HG02678 (cell line): Measurements from ENCODE around the gene JMJD8.

Experiments used
- ATAC-seq: cut with Tn5 transposase; IDR thresholded peaks from one replicate; pipeline ENCODE4 v1.9.1; 2021; ENCODE audit warnings: mild to moderate bottlenecking, moderate library complexity; ENCODE audit not compliant: unreplicated experiment

Gene JMJD8

DNA sequence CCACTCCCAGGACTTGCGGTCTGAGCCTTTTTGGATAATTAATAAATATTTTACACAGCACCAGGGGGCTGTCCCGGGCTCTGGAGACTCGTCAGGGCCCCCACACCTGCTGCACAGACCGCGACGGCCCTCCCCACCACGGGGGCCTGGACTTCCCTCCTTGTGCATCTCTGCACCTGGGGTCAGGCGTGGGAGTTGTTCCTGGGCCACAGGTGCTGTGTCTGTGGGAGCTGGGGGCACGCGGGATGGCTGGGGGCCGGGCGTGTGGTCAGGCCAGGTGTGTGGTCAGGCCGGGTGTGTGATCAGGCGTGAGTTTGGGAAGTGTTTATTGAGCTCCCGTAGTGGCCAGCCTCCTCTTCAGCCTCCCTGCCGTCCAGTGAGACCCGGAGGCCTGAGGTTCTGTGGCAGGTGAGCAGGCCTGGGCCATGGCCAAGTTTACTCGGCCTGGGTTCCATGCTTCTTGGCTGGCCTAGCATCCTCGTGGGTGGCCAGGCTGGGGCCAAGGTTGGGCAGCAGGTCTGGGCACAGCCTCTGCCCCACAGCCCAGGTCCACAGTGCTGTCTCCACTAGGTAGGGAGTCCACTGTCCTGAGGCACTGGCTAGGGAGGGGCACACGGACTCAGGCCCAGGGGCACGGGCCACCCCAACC lies 5.8 kb downstream of the JMJD8 start:
- no peak for ATAC-seq

DNA sequence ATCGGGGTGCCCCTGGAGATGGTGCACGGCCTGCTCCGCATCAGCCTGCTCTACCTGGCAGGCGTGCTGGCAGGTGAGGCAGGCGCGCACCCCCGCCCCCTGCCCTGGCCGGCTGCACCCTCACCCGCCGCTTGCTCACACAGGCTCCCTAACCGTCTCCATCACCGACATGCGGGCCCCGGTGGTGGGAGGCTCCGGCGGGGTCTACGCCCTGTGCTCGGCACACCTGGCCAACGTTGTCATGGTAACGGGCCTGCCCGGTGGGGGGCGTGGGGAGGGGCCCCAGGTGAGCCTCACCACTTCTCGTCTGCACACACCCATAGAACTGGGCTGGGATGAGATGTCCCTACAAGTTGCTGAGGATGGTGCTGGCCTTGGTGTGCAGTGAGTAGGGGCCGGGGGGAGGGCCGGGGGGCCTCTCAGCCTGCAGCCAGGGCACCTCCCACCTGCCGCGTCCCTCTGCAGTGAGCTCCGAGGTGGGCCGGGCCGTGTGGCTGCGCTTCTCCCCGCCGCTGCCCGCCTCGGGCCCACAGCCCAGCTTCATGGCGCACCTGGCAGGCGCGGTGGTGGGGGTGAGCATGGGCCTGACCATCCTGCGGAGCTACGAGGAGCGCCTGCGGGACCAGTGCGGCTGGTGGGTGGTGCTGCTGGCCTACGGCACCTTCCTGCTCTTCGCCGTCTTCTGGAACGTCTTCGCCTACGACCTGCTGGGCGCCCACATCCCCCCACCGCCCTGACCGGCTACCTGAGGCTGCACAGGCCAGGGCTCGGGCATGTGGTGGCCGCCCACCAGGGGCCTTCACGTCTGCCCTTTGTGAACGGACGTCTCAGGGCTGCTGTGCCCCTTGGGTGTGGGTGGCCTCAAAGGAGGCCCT lies 6.6 kb downstream of the JMJD8 start:
- no peak for ATAC-seq

DNA sequence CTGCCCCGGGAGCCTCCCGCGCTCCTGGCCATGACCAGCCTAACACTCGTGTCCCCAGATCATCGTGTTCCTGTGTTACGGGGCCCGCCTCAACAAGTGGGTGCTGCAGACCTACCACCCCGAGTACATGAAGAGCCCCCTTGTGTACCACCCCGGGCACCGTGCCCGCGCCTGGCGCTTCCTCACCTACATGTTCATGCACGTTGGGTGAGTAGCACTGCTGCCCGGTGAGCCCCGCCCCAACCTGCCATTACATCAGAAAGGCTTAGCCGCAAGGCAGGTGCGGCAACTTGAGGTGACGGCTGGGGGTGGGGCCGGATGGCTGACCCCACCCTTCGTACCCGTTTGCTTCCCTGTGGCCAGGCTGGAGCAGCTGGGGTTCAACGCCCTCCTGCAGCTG lies 7.2 kb downstream of the JMJD8 start:
- no peak for ATAC-seq

DNA sequence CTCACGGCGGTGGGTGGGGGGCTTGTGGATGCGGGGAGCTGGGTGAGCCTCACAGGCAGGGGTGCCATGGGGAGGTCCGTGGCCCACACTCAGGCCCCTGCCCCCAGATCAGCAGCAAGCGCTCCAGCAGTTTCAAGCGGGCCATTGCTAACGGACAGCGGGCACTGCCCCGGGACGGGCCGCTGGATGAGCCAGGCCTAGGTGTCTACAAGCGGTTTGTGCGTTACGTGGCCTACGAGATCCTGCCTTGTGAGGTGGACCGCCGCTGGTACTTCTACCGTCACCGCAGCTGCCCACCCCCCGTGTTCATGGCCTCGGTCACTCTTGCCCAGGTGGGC lies 7.6 kb downstream of the JMJD8 start:
- no peak for ATAC-seq

DNA sequence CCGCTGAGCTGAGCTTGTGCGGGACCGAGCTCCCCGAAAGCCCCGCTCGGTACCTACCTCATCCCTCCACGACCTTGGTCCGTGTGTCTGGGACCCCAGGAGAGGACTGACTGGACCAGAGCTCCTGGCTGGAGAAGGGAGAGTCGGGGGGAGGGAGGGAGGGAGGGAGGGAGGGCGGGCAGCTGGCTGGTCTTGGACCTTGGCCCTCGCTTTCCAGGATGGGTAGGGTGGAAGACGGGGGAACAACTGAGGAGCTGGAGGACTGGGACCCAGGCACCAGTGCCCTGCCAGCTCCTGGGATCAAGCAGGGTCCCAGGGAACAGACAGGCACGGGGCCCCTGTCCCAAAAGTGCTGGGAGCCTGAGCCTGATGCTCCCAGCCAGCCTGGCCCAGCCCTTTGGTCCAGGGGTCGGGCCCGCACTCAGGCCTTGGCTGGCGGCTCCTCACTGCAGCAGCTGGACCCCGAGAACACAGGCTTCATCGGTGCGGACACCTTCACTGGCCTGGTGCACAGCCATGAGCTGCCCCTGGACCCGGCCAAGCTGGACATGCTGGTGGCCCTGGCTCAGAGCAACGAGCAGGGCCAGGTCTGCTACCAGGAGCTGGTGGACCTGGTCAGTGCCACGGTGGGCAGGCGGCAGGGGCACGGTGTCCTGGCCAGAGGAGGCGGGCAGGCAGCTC lies 8.1 kb downstream of the JMJD8 start:
- no peak for ATAC-seq

DNA sequence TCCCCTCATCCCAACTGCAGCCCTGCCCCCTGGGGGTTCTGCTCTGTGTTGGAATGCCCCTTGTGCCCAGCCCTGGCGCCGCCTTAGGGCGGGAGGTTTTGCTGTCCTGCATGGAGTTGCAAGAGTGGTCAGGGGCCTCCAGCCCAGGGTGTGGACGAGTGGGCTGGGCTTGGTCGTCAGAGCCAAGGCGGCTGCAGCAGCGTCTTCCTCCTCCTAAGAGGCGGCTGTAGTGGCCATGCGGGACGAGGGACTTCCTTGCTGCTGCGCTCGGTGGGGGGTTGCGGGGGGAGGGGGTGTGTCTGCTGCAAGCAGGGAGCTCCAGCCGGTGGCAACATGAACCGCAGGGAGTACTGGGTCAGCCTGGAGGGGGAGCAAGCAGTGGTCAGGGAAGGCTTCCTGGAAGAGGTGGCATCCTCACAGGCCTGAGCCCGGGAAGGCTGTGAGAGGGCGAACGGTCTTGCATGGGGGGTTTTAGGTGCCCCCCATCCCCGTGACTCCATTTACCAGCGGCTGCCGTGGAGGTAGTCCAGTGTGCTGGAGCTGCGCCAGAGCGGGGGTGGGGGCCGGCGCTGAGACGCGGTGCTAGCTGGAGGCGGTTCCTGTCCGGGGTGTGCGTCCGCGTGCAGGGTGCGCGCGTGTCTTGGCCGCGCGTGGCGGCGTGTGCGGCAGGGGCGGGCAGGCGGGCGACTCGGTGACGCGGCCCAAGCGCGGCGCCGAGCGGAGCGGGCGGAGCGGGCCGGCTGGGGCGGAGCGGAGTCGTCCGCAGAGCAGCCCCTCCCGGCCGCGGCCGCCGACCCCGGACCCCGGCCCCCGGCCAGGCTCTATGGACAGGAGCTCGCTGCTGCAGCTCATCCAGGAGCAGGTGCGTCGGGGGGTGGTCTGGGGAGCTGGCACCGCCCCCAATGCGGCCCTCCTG lies 8.9 kb downstream of the JMJD8 start, which contains the start of gene RHBDL1:
Gene RHBDL1, plus strand, starts transcription at position 704 of the 916 bp plus-strand sequence. Its CDS starts 120 bp downstream, at position 824.
- ATAC-seq: no peak

DNA sequence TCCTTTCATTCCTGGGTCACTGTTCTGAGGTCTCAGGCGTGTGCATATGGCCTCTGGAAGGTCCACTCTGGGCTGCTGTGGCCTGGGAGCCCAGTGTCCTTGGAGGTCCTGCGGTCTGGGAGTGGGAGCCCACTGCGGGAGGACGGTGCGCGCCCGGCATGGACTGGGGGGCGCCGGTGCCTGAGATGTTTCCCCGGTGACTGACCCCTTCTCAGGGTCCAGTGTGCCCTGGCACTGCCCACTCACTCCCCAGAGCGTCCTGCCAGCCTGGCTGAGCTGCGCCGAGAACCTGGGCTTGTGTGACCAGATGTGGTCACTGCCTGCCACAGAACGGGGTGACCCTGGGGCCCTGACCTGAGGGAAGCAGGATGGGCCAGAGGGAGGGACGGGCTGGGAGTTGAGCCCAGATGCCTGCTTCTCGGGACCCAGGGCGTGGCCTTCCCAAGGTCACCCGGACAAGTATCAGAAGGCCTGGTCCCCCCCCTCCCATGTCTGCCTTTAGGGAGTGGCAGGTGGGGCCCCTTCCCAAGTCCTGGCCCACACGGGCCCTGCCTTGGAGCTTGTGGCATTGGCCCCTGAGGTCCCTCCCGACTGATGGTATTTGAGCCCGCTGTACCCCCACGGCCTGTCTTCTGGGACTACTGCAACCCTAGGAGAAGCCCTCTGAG lies 9.8 kb downstream of the JMJD8 start:
- ATAC-seq: no peak

DNA sequence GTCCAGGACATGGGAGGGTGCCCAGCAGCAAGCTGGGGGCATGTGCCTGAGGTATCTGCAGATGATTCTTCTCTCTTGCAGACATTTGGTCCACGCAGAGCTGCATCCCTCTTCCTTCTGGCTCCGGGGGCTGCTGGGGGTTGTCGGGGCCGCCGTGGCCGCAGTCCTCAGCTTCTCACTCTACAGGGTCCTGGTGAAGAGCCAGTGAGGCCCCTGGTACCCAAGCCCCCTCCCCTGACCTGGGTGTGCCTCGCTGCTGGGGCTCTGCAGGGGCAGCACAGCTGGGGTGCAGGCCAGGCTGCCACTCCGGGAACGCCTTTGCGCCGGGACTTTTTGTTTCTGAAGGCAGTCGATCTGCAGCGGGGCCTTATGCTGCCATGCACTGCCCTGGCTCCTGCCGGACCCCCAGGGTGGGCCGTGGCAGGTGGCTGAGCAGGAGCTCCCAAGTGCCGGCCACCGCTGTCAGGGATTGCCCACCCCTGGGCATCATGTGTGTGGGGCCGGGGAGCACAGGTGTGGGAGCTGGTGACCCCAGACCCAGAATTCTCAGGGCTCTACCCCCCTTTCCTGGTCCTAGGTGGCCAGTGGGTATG lies 10.6 kb downstream of the JMJD8 start:
- no peak for ATAC-seq

DNA sequence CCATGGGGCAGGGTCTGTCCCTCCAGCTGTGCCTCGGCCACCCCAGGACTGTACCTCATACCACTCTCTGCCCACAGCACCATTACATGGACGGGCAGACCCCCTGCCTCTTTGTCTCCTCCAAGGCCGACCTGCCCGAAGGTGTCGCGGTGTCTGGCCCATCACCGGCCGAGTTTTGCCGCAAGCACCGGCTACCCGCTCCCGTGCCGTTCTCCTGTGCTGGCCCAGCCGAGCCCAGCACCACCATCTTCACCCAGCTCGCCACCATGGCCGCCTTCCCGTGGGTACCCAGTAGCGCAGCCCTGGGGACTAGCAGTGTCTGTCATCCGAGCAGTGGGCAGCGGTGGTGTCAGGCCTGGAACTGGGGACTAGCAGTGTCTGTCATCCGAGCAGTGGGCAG lies 11.3 kb downstream of the JMJD8 start:
- no peak for ATAC-seq

DNA sequence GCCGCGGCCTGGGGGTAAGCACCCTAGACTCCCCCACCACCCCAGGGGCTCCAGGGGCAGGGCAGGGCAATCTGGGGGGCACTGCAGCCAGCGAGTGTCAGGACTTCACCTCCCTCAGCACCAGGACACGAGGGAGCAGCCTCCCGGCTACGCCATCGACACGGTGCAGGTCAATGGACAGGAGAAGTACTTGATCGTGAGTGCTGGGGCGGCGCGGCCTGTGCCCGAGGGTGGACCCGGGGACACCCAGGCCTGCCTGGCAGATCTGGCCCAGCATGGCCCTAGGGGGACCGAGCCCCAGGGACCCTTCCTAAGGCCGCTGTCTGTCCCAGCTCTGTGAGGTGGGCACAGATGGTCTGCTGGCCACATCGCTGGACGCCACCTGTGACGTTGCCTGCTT lies 11.8 kb downstream of the JMJD8 start:
- no peak for ATAC-seq

DNA sequence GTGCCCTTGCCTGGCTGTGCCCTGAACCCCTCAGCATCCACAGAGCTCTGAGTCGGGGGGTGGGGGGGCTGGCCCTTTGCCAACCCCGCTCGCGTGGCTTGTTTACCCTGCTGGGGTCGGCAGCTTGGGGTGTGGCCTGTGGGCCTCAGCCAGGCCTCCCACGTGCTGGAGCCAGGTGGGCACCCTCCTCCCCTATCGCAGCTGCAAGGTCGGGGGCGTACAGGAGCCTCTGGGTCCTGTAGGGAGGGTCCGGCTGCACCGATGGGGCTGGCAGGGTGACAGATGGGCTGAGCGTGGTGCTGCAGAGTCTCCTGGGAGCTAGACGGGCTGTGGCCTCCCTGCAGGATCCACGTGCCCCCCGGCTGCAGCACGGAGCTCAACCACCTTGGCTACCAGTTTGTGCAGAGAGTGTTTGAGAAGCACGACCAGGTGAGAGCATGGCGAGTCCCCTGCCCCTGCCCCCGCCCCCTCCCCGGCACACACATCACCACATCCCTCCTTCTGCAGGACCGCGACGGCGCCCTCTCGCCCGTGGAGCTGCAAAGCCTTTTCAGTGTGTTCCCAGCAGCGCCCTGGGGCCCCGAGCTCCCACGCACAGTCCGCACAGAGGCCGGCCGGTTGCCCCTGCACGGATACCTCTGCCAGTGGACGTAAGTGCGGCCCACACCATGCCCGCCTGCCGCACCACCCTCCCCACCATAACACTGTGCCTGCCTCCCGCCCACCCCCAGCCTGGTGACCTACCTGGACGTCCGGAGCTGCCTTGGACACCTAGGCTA lies 12.6 kb downstream of the JMJD8 start:
- ATAC-seq: no peak

DNA sequence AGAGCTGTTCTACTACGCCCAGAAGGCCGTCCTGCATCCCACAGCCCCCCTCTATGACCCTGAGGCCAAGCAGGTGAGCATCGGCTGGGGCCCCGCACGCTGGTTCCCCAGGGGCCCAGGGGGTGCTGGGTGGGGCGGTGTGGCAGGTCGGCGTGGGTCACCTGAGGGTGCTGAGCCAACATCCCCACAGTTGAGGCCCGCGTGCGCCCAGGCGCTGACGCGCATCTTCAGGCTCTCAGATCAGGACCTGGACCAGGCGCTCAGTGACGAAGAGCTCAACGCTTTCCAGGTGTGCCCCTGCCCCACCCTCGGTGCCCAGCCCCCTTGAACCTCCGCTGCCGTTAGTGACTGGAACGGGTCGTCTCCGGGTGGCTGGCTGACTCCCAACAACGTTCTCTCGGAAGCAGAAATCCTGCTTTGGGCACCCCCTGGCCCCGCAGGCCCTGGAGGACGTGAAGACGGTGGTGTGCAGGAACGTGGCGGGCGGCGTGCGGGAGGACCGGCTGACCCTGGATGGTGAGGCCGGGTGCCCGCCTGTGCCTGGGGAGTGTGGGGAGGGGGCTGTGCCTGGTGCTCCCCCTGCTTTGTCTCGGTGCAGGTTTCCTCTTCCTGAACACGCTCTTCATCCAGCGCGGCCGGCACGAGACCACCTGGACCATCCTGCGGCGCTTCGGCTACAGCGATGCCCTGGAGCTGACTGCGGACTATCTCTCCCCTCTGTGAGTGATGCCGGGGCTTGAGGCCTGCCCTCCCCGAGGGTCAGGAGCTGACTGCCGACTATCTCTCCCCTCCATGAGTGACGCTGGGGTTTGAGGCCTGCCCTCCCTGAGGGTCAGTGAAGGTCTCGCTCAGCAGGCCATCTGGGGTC lies 13.4 kb downstream of the JMJD8 start:
- ATAC-seq: no peak

DNA sequence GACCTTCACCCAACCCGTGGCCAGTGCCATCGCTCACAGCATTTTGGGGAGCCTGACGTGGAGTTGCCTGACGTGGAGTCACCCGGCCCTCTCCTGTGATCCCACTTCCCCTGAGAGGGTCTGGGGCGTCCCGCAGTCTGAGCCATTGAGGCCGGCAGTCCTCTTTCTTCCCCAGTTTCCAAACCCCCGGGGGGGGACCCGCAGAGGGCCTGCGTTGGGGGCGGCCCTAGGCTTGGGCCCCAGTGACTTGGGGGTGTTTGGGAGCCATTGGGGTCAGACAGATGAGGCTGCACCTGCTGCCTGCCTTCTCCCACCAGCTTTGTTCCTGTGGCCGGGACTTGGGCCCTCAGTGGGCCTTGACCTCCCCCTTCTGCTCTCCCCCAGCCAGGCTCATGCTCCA lies 14.5 kb downstream of the JMJD8 start:
- ATAC-seq: no peak

DNA sequence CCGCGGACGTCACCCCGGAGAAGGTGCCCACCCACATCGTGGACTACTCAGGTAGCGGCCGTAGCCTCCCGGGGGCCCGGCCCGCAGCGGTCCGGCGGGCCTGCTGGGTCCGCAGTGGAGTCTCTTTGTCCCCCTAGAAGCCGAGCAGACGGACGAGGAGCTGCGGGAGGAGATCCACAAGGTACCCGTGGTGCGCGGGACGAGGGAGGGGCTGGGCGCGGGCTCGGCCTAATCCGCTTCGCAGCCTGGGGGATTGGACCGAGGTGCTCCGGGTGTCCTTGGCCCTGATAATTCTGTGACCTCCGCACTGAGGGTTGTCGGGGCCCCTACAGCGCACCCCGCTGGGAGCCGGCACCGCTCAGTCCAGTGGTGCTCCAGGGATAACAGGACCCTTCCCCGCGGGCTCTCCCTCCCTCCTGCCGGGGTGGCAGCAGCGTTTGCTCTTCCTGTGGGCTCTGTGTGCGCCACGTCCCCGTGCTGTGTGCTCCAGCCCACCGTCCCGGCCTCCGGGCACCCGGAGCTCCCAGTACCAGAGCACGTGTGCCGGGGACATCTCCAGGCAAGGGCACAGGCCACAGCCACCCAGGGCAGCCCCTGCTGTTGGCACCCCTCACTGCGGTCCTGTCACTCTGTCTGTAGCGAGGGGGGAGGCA lies 15.5 kb downstream of the JMJD8 start:
- no peak for ATAC-seq

DNA sequence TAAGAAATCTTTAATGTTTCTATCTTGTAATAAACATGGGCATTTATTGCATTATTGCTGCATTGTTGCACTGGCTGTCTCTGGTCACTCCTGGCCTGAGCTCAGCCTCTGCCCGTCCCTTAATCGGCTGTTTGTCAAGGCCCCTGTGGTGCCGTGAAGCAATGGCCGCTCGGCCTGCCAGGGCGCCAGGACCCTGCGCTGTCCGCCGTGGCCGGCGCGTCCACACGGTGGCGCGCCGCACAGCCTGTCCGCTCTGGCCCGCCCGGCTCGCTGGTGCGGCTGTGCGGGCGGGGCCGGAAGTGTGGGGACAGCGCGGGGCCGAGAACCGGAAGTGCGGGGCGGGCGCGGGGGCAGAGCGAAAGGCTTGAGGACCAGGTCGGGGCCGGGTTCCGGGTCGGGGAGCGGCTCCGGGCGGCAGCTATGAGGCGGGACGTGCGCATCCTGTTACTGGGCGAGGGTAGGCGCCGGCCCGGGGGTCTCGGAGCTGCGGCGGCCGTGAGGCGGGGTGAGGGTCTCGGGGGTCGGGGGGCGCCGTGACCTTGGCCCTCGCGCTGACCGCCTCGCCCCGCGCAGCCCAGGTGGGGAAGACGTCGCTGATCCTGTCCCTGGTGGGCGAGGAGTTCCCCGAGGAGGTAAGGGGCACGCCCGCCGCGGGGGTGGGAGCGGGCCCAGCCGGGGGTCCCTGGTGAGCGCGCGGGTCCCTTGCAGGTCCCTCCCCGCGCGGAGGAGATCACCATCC lies 16.2 kb downstream of the JMJD8 start, which contains the start of gene RHOT2:
Gene RHOT2, plus strand, starts transcription at position 353 of the 739 bp plus-strand sequence. Its CDS starts 68 bp downstream, at position 421.
- peak; percentile 82 for ATAC-seq

DNA sequence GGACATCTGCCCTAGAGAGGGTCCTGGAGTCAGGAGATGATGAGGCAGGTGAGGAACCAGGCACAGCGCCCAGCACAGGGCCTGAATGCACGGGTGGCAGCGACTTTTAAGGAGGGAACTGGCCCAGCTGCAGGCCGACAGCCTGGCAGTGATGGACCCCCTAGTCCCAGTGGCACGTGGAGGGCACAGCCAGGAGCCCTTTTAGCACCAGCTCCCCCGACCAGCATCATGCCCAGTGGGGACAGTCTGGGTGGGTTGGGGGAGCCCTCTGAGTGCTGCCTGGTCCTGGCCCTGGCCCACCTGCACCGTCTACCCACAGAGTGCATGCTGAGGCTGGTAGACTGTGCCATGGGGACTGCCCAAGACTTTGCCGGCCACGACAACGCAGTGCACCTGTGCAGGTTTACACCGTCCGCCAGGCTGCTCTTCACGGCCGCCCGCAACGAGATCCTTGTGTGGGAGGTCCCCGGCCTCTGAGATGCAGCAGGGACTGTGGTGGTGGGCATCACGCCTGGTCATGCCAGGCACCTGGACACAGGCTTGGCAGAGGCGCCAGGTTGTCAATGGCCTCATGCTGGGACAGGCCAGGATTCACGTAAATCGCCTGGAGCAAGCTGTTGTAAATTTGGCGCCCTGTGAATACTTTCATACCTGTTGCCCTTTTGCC lies 16.9 kb downstream of the JMJD8 start:
- no peak for ATAC-seq
